A549 (cell line): ENCODE data around the gene UBE2H. TPM values are rescaled to one million over a fixed set of nuclear protein-coding genes. Genes with fewer than 3 reads are reported as not detected.

Source experiments
- ATAC-seq, 2 experiments: fragments of 200-7000 bp in 1 of 2; fragments of >200 bp in 1 of 2; cut with Nextera tagmentation in 1 of 2; cut with Tn5 transposase in 1 of 2; 3 replicates each; pipeline versions ENCODE4 v1.8.0 to v1.9.1; 2018 to 2020; ENCODE audit warnings: mild to moderate bottlenecking in 1 of 2, moderate library complexity in 1 of 2
- CTCF ChIA-PET: fragments of 300-600 bp; sonication (Branson Sonifier 250); formaldehyde crosslinking; extraction: SDS; loops from one replicate; lab custom pipeline; 2021; ENCODE audit warnings: antibody characterized with exemption, inconsistent platforms; lab: Yijun Ruan, JAX
- POLR2A ChIA-PET: fragments of 350-600 bp; formaldehyde crosslinking; extraction: SDS; loops from one replicate; lab custom pipeline; 2021; ENCODE audit warnings: antibody characterized with exemption, inconsistent platforms; lab: Yijun Ruan, JAX
- DNase-seq, 2 experiments: peaks; one replicate each; pipeline versions ENCODE4 v3.0.0 to v3.0.0-alpha.2; 2011 to 2016; ENCODE audit warnings: low read depth in 1 of 2, low spot score in 1 of 2
- FAIRE-seq: peaks from 2 replicates; lab custom pipeline; 2011; peaks lifted over from hg19 to GRCh38; lab: Jason Lieb, UNC
- H3K27ac ChIP-seq, 2 experiments: fragments of >200 bp; sonication (Bioruptor Twin); formaldehyde crosslinking; 3 replicates each; pipeline ENCODE4 v1.5.1; 2016 to 2017
- H3K4me1 ChIP-seq: fragments of >200 bp; sonication (Bioruptor Twin); formaldehyde crosslinking; 3 replicates; pipeline ENCODE4 v1.6.1; 2016
- H3K4me2 ChIP-seq: fragments of >200 bp; sonication (Bioruptor Twin); formaldehyde crosslinking; 3 replicates; pipeline ENCODE4 v1.6.1; 2016
- H3K4me3 ChIP-seq: fragments of >200 bp; sonication (Bioruptor Twin); formaldehyde crosslinking; 3 replicates; pipeline ENCODE4 v1.5.1; 2016
- H3K9me3 ChIP-seq: fragments of >200 bp; sonication (Bioruptor Twin); formaldehyde crosslinking; 3 replicates; pipeline ENCODE4 v1.6.1; 2016
- BHLHE40 ChIP-seq: IDR thresholded peaks from 2 replicates; pipeline ENCODE4 v1.6.1; 2012; ENCODE audit warnings: low read depth, low read length, inconsistent platforms
- CHD2 ChIP-seq: fragments of 150-350 bp; IDR thresholded peaks from 2 replicates; pipeline ENCODE4 v1.6.1; 2014; ENCODE audit warnings: low read length; ENCODE audit not compliant: partially characterized antibody
- CHD4 ChIP-seq: fragments of 200-600 bp; sonication (generic); IDR thresholded peaks from 2 replicates; pipeline ENCODE4 v1.6.1; 2016; ENCODE audit warnings: antibody characterized with exemption, mild to moderate bottlenecking, borderline replicate concordance
- EHMT2 ChIP-seq: fragments of 200-600 bp; sonication (generic); IDR thresholded peaks from 2 replicates; pipeline ENCODE4 v1.6.1; 2016; ENCODE audit warnings: antibody characterized with exemption, low read depth, mild to moderate bottlenecking, moderate library complexity
- EP300 ChIP-seq, 2 experiments: fragments of >200 bp; sonication (Bioruptor Twin); formaldehyde crosslinking; IDR thresholded peaks; 2 replicates in 1 of 2; 3 replicates in 1 of 2; pipeline ENCODE4 v1.6.1; 2016 to 2017
- ESRRA ChIP-seq: fragments of 150-350 bp; IDR thresholded peaks from 2 replicates; pipeline ENCODE4 v1.6.1; 2014; ENCODE audit warnings: mild to moderate bottlenecking, low read length, borderline replicate concordance
- FOSL2 ChIP-seq, 2 experiments: fragments of 450-650 bp in 1 of 2; fragments of >200 bp in 1 of 2; sonication (Bioruptor Twin) in 1 of 2; formaldehyde crosslinking; IDR thresholded peaks; 2 replicates each; pipeline versions ENCODE4 v1.5.0 to v1.6.1; 2016 to 2020; ENCODE audit warnings: mild to moderate bottlenecking in 1 of 2, moderate library complexity in 1 of 2
- FOXS1 ChIP-seq: fragments of 250-450 bp; sonication (Bioruptor Pico); IDR thresholded peaks from 2 replicates; pipeline ENCODE4 v1.5.0; 2020; ENCODE audit warnings: mild to moderate bottlenecking, moderate library complexity
- HOXB5 ChIP-seq: fragments of 250-450 bp; sonication (Bioruptor Pico); IDR thresholded peaks from 2 replicates; pipeline ENCODE4 v1.5.0; 2020; ENCODE audit warnings: mild to moderate bottlenecking, moderate library complexity
- KDM1A ChIP-seq: fragments of 200-600 bp; sonication (generic); IDR thresholded peaks from 2 replicates; pipeline ENCODE4 v1.6.1; 2016; ENCODE audit warnings: low read depth, mild to moderate bottlenecking
- MYC ChIP-seq: IDR thresholded peaks from 2 replicates; pipeline ENCODE4 v1.6.1; 2012; ENCODE audit warnings: mild to moderate bottlenecking, inconsistent platforms, low read length, improper control_type of control experiment, borderline replicate concordance
- NFE2L2 ChIP-seq: fragments of 150-350 bp; conservative IDR thresholded peaks from 2 replicates; pipeline ENCODE4 v1.6.1; 2014; ENCODE audit warnings: low read length
- PHF8 ChIP-seq: fragments of 200-600 bp; sonication (generic); IDR thresholded peaks from 2 replicates; pipeline ENCODE4 v1.6.1; 2016; ENCODE audit warnings: low read depth, mild to moderate bottlenecking, antibody characterized with exemption, moderate library complexity, borderline replicate concordance
- POLR2A ChIP-seq: IDR thresholded peaks from 2 replicates; pipeline ENCODE4 v1.6.1; 2012; ENCODE audit warnings: mild to moderate bottlenecking, low read length
- POLR2AphosphoS2 ChIP-seq: conservative IDR thresholded peaks from 2 replicates; pipeline ENCODE4 v1.6.1; 2012; ENCODE audit warnings: low read length, improper control_type of control experiment, inconsistent platforms
- RAD21 ChIP-seq, 2 experiments: fragments of >200 bp in 1 of 2; sonication (Bioruptor Twin) in 1 of 2; formaldehyde crosslinking in 1 of 2; IDR thresholded peaks in 1 of 2; conservative IDR thresholded peaks in 1 of 2; 2 replicates in 1 of 2; 3 replicates in 1 of 2; pipeline ENCODE4 v1.6.1; 2012 to 2018; ENCODE audit warnings: inconsistent platforms in 1 of 2
- RFX5 ChIP-seq: fragments of 450-650 bp; IDR thresholded peaks from 2 replicates; pipeline ENCODE4 v1.7.1; 2014; ENCODE audit warnings: antibody characterized with exemption, mild to moderate bottlenecking, moderate library complexity
- RNF2 ChIP-seq: fragments of 200-600 bp; sonication (generic); IDR thresholded peaks from 2 replicates; pipeline ENCODE4 v1.6.1; 2016; ENCODE audit warnings: low read depth, mild to moderate bottlenecking, antibody characterized with exemption, moderate library complexity, borderline replicate concordance
- SREBF2 ChIP-seq: fragments of 450-650 bp; IDR thresholded peaks from 2 replicates; pipeline ENCODE4 v1.6.1; 2014; ENCODE audit warnings: mild to moderate bottlenecking, moderate library complexity
- ZNF302 ChIP-seq: fragments of 250-450 bp; sonication (Bioruptor Pico); IDR thresholded peaks from 2 replicates; pipeline ENCODE4 v1.9.0; 2021; ENCODE audit warnings: inconsistent platforms, mild to moderate bottlenecking, moderate library complexity
- ZSCAN20 ChIP-seq: fragments of 250-450 bp; sonication (Bioruptor Pico); IDR thresholded peaks from 2 replicates; pipeline ENCODE4 v1.8.0; 2022; ENCODE audit warnings: mild to moderate bottlenecking, moderate library complexity
- WGBS: methylation state at CpG from one replicate; pipeline ENCODE4 v1.1.6; 2017; ENCODE audit errors: missing lambda C conversion rate; 5-methylcytosine and 5-hydroxymethylcytosine counted together
- polyA plus RNA-seq, 4 experiments: library from polyadenylated mRNA; depleted of rRNA in 3 of 4; stranded (reverse); fragments of >200 nt; fragmentation: RNase III in 1 of 4; extraction: RNeasy Plus Mini Kit Qiagen cat#74134 plus additional on column Dnase treatment in 1 of 4; gene quantifications; 2 replicates in 3 of 4; 3 replicates in 1 of 4; pipeline ENCODE4 v1.2.3, GENCODE V29; 2011 to 2017
- TF ChIP-seq, protein P1 (sequence below): IDR thresholded peaks from 2 replicates; pipeline ENCODE4 v1.6.1; 2012
- TF ChIP-seq, protein P2 (sequence below): IDR thresholded peaks from 2 replicates; pipeline ENCODE4 v1.6.1; 2012; ENCODE audit warnings: low read depth, borderline replicate concordance
- TF ChIP-seq, protein P3 (sequence below): fragments of 250-450 bp; sonication (Bioruptor Pico); IDR thresholded peaks from 2 replicates; pipeline ENCODE4 v1.5.0; 2020; ENCODE audit warnings: low read depth, mild to moderate bottlenecking, moderate library complexity
- TF ChIP-seq, protein P4 (sequence below): fragments of 250-450 bp; sonication (Bioruptor Pico); IDR thresholded peaks from 2 replicates; pipeline ENCODE4 v1.5.0; 2021; ENCODE audit warnings: mild to moderate bottlenecking, moderate library complexity, borderline replicate concordance
- TF ChIP-seq, protein P5 (sequence below): fragments of 150-350 bp; IDR thresholded peaks from 2 replicates; pipeline ENCODE4 v1.6.1; 2014; ENCODE audit warnings: low read depth, mild to moderate bottlenecking, low read length

UBE2H gene
- polyA plus RNA-seq, 2 of the 4 experiments (the other 2 are of a cell fraction) = 73.5 to 99.2 TPM

DNA sequence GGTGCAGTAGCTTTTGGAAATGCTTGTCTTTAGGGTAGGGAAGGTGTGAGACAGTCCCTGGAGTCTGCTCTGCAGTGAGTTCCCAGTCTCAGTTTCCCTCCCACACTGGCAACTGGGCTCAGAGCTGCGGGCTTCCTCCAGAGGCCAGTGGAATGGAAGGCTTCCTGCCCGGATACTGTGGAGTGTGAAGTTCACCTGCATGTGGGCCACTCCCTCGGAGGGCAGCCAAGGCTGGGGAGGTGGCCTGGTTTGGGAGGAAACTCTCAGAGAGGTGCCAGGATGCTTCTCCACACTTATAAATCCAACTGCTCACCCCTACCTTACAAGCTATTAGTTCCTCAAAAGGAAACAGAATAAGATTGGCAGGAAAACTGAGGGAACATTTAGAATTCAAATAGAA, 18.1 kb upstream of the UBE2H start:
- Histone ChIP-seq H3K9me3 (no peaks in the 10 kb centered on the region), H3K4me2 (peak overlapping the region; percentile 70), H3K27ac (peak overlapping the region; percentile 77 to 84), H3K4me3 (no peak overlapping the region), H3K4me1 (peaks cover 37% of the 10 kb centered on the region)
- ATAC-seq = peak in 1 of 2 experiments; percentile 8; a peak in 2 of 6 replicates
- no peak for DNase-seq
- FAIRE-seq = no peak
- POLR2A ChIA-PET = no interaction called here
- CTCF ChIA-PET = interaction anchor here (1.1 to 1.7 kb wide), 4 partner anchors 20 to 140 kb away, joined by 3 to 4 read pairs (median 4); no protein-coding TSS in a partner anchor
- TF ChIP-seq PHF8 (no peak), HOXB5 (no peak), RFX5 (no peak), ZSCAN20 (CRISPR knock-in tag) (no peak), EP300 (IDR thresholded peaks at IDR 0.05) (no peak), SREBF2 (no peak), CHD4 (no peak), CHD2 (no peak), MYC (no peak), KDM1A (no peak), BHLHE40 (no peak), POLR2AphosphoS2 (no peak), POLR2A (no peak), RAD21 (conservative IDR thresholded peaks at IDR 0.05 in 1 of 2, IDR thresholded peaks at IDR 0.05 in 1 of 2) (no peak), RNF2 (no peak)
- TF ChIP-seq, protein P1, sequence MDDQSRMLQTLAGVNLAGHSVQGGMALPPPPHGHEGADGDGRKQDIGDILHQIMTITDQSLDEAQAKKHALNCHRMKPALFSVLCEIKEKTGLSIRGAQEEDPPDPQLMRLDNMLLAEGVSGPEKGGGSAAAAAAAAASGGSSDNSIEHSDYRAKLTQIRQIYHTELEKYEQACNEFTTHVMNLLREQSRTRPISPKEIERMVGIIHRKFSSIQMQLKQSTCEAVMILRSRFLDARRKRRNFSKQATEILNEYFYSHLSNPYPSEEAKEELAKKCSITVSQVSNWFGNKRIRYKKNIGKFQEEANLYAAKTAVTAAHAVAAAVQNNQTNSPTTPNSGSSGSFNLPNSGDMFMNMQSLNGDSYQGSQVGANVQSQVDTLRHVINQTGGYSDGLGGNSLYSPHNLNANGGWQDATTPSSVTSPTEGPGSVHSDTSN = no peak
- TF ChIP-seq, protein P2, sequence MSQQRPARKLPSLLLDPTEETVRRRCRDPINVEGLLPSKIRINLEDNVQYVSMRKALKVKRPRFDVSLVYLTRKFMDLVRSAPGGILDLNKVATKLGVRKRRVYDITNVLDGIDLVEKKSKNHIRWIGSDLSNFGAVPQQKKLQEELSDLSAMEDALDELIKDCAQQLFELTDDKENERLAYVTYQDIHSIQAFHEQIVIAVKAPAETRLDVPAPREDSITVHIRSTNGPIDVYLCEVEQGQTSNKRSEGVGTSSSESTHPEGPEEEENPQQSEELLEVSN = no peak
- TF ChIP-seq, protein P3, sequence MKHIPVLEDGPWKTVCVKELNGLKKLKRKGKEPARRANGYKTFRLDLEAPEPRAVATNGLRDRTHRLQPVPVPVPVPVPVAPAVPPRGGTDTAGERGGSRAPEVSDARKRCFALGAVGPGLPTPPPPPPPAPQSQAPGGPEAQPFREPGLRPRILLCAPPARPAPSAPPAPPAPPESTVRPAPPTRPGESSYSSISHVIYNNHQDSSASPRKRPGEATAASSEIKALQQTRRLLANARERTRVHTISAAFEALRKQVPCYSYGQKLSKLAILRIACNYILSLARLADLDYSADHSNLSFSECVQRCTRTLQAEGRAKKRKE = no peak
- TF ChIP-seq, protein P4, sequence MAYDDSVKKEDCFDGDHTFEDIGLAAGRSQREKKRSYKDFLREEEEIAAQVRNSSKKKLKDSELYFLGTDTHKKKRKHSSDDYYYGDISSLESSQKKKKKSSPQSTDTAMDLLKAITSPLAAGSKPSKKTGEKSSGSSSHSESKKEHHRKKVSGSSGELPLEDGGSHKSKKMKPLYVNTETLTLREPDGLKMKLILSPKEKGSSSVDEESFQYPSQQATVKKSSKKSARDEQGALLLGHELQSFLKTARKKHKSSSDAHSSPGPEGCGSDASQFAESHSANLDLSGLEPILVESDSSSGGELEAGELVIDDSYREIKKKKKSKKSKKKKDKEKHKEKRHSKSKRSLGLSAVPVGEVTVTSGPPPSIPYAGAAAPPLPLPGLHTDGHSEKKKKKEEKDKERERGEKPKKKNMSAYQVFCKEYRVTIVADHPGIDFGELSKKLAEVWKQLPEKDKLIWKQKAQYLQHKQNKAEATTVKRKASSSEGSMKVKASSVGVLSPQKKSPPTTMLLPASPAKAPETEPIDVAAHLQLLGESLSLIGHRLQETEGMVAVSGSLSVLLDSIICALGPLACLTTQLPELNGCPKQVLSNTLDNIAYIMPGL = no peak
- TF ChIP-seq, protein P5, sequence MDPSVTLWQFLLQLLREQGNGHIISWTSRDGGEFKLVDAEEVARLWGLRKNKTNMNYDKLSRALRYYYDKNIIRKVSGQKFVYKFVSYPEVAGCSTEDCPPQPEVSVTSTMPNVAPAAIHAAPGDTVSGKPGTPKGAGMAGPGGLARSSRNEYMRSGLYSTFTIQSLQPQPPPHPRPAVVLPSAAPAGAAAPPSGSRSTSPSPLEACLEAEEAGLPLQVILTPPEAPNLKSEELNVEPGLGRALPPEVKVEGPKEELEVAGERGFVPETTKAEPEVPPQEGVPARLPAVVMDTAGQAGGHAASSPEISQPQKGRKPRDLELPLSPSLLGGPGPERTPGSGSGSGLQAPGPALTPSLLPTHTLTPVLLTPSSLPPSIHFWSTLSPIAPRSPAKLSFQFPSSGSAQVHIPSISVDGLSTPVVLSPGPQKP = no peak
- WGBS = 58% methylated on average over 3 of the region's 3 CpGs

DNA sequence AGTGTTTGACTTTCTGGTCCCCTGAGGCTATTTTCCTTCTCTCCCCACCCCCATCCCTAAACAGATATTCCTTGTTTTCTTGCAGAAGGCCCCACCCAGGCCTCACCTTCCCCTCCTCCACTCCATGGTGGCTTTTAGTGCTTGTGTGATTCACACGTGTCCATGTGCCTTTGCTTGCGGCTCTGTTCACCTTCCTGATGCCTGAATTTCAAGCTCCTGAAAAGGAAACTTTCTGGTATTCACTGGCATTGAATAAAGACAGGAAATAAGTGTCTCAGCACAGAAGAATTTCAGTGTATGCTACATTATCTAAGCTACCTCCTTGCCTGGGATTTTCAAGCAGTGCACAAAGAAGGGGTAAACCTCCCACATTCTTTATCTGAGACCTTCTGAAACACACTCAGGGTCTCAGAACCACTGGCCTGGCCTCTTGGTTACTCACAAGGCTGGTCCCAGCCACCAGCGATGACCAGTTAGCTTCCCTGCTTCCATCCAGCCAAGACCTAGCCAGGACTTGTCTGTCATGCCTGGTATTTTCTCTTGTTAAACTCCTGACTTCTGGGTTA, 17.2 kb upstream of the UBE2H start:
- FAIRE-seq (no peak), DNase-seq (peak in 1 of 2 experiments; percentile 88), ATAC-seq (peak; percentile 81 to 90)
- Histone ChIP-seq H3K27ac (peak overlapping the region; percentile 77 to 84), H3K9me3 (no peaks in the 10 kb centered on the region), H3K4me3 (no peak overlapping the region), H3K4me2 (peak overlapping the region; percentile 70), H3K4me1 (peaks cover 32% of the 10 kb centered on the region)
- 13% methylated on average over 3 of the region's 3 CpGs for WGBS
- ChIA-PET POLR2A (interaction anchor here (0.8 to 1.0 kb wide), 3 partner anchors 11 to 40 kb away, joined by 3 to 8 read pairs (median 5); no protein-coding TSS in a partner anchor), CTCF (interaction anchor here (0.6 to 1.7 kb wide), 8 partner anchors 10 to 669 kb away, joined by 3 to 4 read pairs (median 3); no protein-coding TSS in a partner anchor)
- no peak for TF ChIP-seq ESRRA
- no peak for TF ChIP-seq ZNF302
- TF ChIP-seq NFE2L2 = no peak
- TF ChIP-seq, protein P4 = no peak
- TF ChIP-seq RFX5 = no peak
- peak; percentile 69 for TF ChIP-seq MYC
- TF ChIP-seq FOXS1 (CRISPR knock-in tag) = no peak
- no peak for TF ChIP-seq HOXB5
- no peak for TF ChIP-seq RNF2
- TF ChIP-seq FOSL2 (IDR thresholded peaks at IDR 0.05) = no peak
- 0 out of 2 replicates have a peak, but pooled peaks have one; percentile 58 for TF ChIP-seq FOSL2 (CRISPR knock-in tag; IDR thresholded peaks at IDR 0.05)
- TF ChIP-seq EHMT2 = no peak
